Colon (tissue), 2 donors: ENCODE measurements around the gene CCDC149.

Source experiments
- FAIRE-seq: peaks from 2 replicates; lab custom pipeline; 2012; peaks lifted over from hg19 to GRCh38; lab: Jason Lieb, UNC
- donor health status: control.
- donor health status: control.

Gene CCDC149

GRCh38 chr4:24878636-24879016 lies 34.2 kb downstream of the CCDC149 start:
- FAIRE-seq: no peak

- no peak for FAIRE-seq
Measured at GRCh38 chr4:24877868-24878635, 34.8 kb downstream of the CCDC149 start.

- no peak for FAIRE-seq
Measured at GRCh38 chr4:24876431-24876830, 36.4 kb downstream of the CCDC149 start.

- FAIRE-seq: no peak
Measured at GRCh38 chr4:24872720-24873119, 40.1 kb downstream of the CCDC149 start.

- FAIRE-seq: no peak
Measured at GRCh38 chr4:24871210-24871609, 41.6 kb downstream of the CCDC149 start.

- FAIRE-seq: no peak
Measured at GRCh38 chr4:24867766-24868296, 45.0 kb downstream of the CCDC149 start.

GRCh38 chr4:24867251-24867650 lies 45.6 kb downstream of the CCDC149 start:
- FAIRE-seq: no peak

GRCh38 chr4:24865401-24865800 lies 47.4 kb downstream of the CCDC149 start:
- FAIRE-seq: no peak

- no peak for FAIRE-seq
Measured at GRCh38 chr4:24863799-24864198, 49.0 kb downstream of the CCDC149 start.

GRCh38 chr4:24862073-24862751 lies 50.6 kb downstream of the CCDC149 start:
- no peak for FAIRE-seq

- no peak for FAIRE-seq
Measured at GRCh38 chr4:24858550-24858949, 54.3 kb downstream of the CCDC149 start.

- FAIRE-seq: no peak
Measured at GRCh38 chr4:24858026-24858425, 54.8 kb downstream of the CCDC149 start.

GRCh38 chr4:24856586-24856985 lies 56.3 kb downstream of the CCDC149 start:
- FAIRE-seq: no peak

- no peak for FAIRE-seq
Measured at GRCh38 chr4:24855741-24856140, 57.1 kb downstream of the CCDC149 start.

GRCh38 chr4:24853142-24853541 lies 59.7 kb downstream of the CCDC149 start:
- FAIRE-seq: no peak

- FAIRE-seq: no peak
Measured at GRCh38 chr4:24850674-24851073, 62.2 kb downstream of the CCDC149 start.

GRCh38 chr4:24849756-24850155 lies 63.1 kb downstream of the CCDC149 start:
- FAIRE-seq: no peak

- FAIRE-seq: no peak
Measured at GRCh38 chr4:24849351-24849750, 63.5 kb downstream of the CCDC149 start.

- no peak for FAIRE-seq
Measured at GRCh38 chr4:24846716-24847115, 66.1 kb downstream of the CCDC149 start.

GRCh38 chr4:24845902-24846301 lies 66.9 kb downstream of the CCDC149 start:
- FAIRE-seq: no peak

- no peak for FAIRE-seq
Measured at GRCh38 chr4:24845132-24845531, 67.7 kb downstream of the CCDC149 start.

- no peak for FAIRE-seq
Measured at GRCh38 chr4:24843096-24843495, 69.7 kb downstream of the CCDC149 start.

- no peak for FAIRE-seq
Measured at GRCh38 chr4:24842356-24842755, 70.5 kb downstream of the CCDC149 start.
